OCI-LY1 (cell line): ENCODE measurements around the gene CDK2.

Experiments
- CTCF ChIP-seq: fragments of 200-600 bp; sonication (generic), shearing (Covaris generic); IDR thresholded peaks from 2 replicates; pipeline ENCODE4 v1.5.1; 2017; ENCODE audit warnings: mild to moderate bottlenecking, antibody characterized with exemption, low read length, moderate library complexity, mixed read lengths
- EZH2 ChIP-seq: fragments of 200-600 bp; sonication (generic), shearing (Covaris generic); IDR thresholded peaks from 2 replicates; pipeline ENCODE4 v1.8.0; 2017; ENCODE audit warnings: borderline replicate concordance, mixed run types, mild to moderate bottlenecking, antibody characterized with exemption, low read length, moderate library complexity, mixed read lengths

DNA sequence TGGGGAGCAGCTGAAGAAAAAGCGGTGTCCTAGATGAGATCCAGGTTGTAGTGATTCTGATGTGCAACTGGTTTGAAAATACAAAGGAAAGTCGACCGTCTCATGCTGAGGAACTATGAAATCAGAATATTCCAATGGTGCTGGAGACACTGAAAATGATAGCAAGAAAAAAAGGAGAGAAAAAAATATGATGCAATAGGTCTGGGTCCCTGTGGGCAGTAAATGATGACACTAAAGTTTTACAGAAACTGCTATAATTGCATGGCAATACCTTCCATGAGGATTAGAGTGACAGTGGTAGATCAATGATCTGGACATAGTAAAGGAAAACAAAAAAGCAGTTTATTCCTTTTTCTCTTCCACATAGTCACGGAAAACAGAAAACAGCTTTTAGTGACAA is 41.3 kb upstream of the CDK2 start:
- TF ChIP-seq CTCF: no peak
- TF ChIP-seq EZH2: no peak
